IPS-15b (cell line): ENCODE results near the gene ISG20.

ENCODE experiments used
- H3K27me3 ChIP-seq: one replicate; pipeline ENCODE4 v1.6.1; 2013; ENCODE audit warnings: low read length; ENCODE audit not compliant: control insufficient read depth, insufficient read depth
- H3K36me3 ChIP-seq: one replicate; pipeline ENCODE4 v1.6.1; 2013; ENCODE audit warnings: low read length; ENCODE audit not compliant: control insufficient read depth, insufficient read depth
- H3K4me1 ChIP-seq: one replicate; pipeline ENCODE4 v1.6.1; 2013; ENCODE audit warnings: mild to moderate bottlenecking, low read length; ENCODE audit not compliant: control insufficient read depth, insufficient read depth
- H3K4me3 ChIP-seq: one replicate; pipeline ENCODE4 v1.5.1; 2013; ENCODE audit warnings: low read depth, low read length
- H3K9ac ChIP-seq: one replicate; pipeline ENCODE4 v1.6.1; 2013; ENCODE audit warnings: low read depth, mild to moderate bottlenecking, low read length
- H3K9me3 ChIP-seq: one replicate; pipeline ENCODE4 v1.6.1; 2013; ENCODE audit warnings: mild to moderate bottlenecking, low read length; ENCODE audit not compliant: control insufficient read depth, insufficient read depth

Gene ISG20

GRCh38 chr15:88621789-88622604, 16.8 kb upstream of the ISG20 start:
- Histone ChIP-seq H3K27me3 (no peaks in the 10 kb centered on the region), H3K4me1 (peaks cover 40% of the 10 kb centered on the region), H3K36me3 (peaks cover 32% of the 10 kb centered on the region), H3K9ac (peak overlapping the region; percentile 98), H3K4me3 (peak overlapping the region; percentile 99), H3K9me3 (no peaks in the 10 kb centered on the region)

- Histone ChIP-seq H3K4me1 (peaks cover 46% of the 10 kb centered on the region), H3K9ac (peak overlapping the region; percentile 98), H3K36me3 (peaks cover 38% of the 10 kb centered on the region), H3K27me3 (no peaks in the 10 kb centered on the region), H3K9me3 (no peaks in the 10 kb centered on the region), H3K4me3 (peak overlapping the region; percentile 99)
Observed at GRCh38 chr15:88622605-88622975, 16.2 kb upstream of the ISG20 start.

- peak overlapping the region; percentile 98 for H3K9ac ChIP-seq
- peak overlapping the region; percentile 99 for H3K4me3 ChIP-seq
- peaks cover 42% of the 10 kb centered on the region for H3K36me3 ChIP-seq
- no peaks in the 10 kb centered on the region for H3K27me3 ChIP-seq
- H3K4me1 ChIP-seq = peaks cover 43% of the 10 kb centered on the region
- no peaks in the 10 kb centered on the region for H3K9me3 ChIP-seq
Observed at GRCh38 chr15:88623061-88623460, 15.8 kb upstream of the ISG20 start.

GRCh38 chr15:88623632-88624031, 15.2 kb upstream of the ISG20 start:
- Histone ChIP-seq H3K4me1 (peaks cover 43% of the 10 kb centered on the region), H3K4me3 (peak overlapping the region; percentile 99), H3K9me3 (no peaks in the 10 kb centered on the region), H3K36me3 (peaks cover 48% of the 10 kb centered on the region), H3K27me3 (no peaks in the 10 kb centered on the region), H3K9ac (peak overlapping the region; percentile 98)

- Histone ChIP-seq H3K4me3 (peak overlapping the region; percentile 99), H3K9ac (peak overlapping the region; percentile 98), H3K27me3 (no peaks in the 10 kb centered on the region), H3K9me3 (no peaks in the 10 kb centered on the region), H3K36me3 (peaks cover 55% of the 10 kb centered on the region), H3K4me1 (peaks cover 39% of the 10 kb centered on the region)
Observed at GRCh38 chr15:88624156-88624970, 14.5 kb upstream of the ISG20 start.

- H3K9ac ChIP-seq = no peak overlapping the region
- peaks cover 35% of the 10 kb centered on the region for H3K4me1 ChIP-seq
Observed at GRCh38 chr15:88624971-88625490, 13.8 kb upstream of the ISG20 start.

GRCh38 chr15:88625943-88626741, 12.7 kb upstream of the ISG20 start:
- peaks cover 73% of the 10 kb centered on the region for H3K36me3 ChIP-seq
- no peak overlapping the region for H3K9ac ChIP-seq

More at GRCh38 chr15:88624971-88625490, 13.8 kb upstream of the ISG20 start:
- Histone ChIP-seq H3K9me3 (no peaks in the 10 kb centered on the region), H3K4me3 (peak overlapping the region; percentile 15), H3K36me3 (peaks cover 62% of the 10 kb centered on the region), H3K27me3 (no peaks in the 10 kb centered on the region)

GRCh38 chr15:88627463-88627862, 11.4 kb upstream of the ISG20 start:
- Histone ChIP-seq H3K9ac (no peak overlapping the region), H3K9me3 (no peaks in the 10 kb centered on the region), H3K27me3 (no peaks in the 10 kb centered on the region), H3K36me3 (peaks cover 74% of the 10 kb centered on the region), H3K4me1 (peaks cover 30% of the 10 kb centered on the region), H3K4me3 (no peak overlapping the region)

More at GRCh38 chr15:88625943-88626741, 12.7 kb upstream of the ISG20 start:
- no peaks in the 10 kb centered on the region for H3K9me3 ChIP-seq
- H3K27me3 ChIP-seq = no peaks in the 10 kb centered on the region
- peak overlapping the region; percentile 8 for H3K4me3 ChIP-seq
- peaks cover 30% of the 10 kb centered on the region for H3K4me1 ChIP-seq

GRCh38 chr15:88628018-88628654, 10.7 kb upstream of the ISG20 start:
- Histone ChIP-seq H3K4me1 (peaks cover 28% of the 10 kb centered on the region), H3K36me3 (peaks cover 77% of the 10 kb centered on the region), H3K4me3 (no peak overlapping the region), H3K9me3 (no peaks in the 10 kb centered on the region), H3K9ac (no peak overlapping the region), H3K27me3 (no peaks in the 10 kb centered on the region)

GRCh38 chr15:88629071-88629470, 9.7 kb upstream of the ISG20 start:
- Histone ChIP-seq H3K4me1 (peaks cover 22% of the 10 kb centered on the region), H3K27me3 (no peaks in the 10 kb centered on the region), H3K4me3 (no peak overlapping the region), H3K9me3 (no peaks in the 10 kb centered on the region), H3K9ac (no peak overlapping the region), H3K36me3 (peaks cover 70% of the 10 kb centered on the region)
